WTC11 (cell line): ENCODE data around the gene ANP32B. TPM values are rescaled to one million over a fixed set of nuclear protein-coding genes. Genes with fewer than 3 reads are reported as not detected.

Experiments
- ATAC-seq: fragments of 200-7000 bp; cut with Tn5 transposase; 2 replicates; pipeline ENCODE4 v1.10.0; 2021; ENCODE audit warnings: mild to moderate bottlenecking, moderate library complexity
- CTCF ChIA-PET: fragments of 300-600 bp; sonication (Branson Sonifier 250); formaldehyde crosslinking; loops from one replicate; lab custom pipeline; 2021; ENCODE audit warnings: antibody characterized with exemption; lab: Charles Lee
- POLR2A ChIA-PET: fragments of 350-600 bp; sonication (Branson Sonifier 250); formaldehyde crosslinking; loops from one replicate; lab custom pipeline; 2021; ENCODE audit warnings: antibody characterized with exemption; lab: Charles Lee
- DNase-seq: peaks from one replicate; pipeline ENCODE4 v3.0.0; 2021; ENCODE audit warnings: low spot score
- H3K27ac Mint-ChIP-seq: 2 replicates; pipeline ENCODE4 v1.8.0; 2021; ENCODE audit warnings: mixed read lengths
- H3K27me3 Mint-ChIP-seq: 2 replicates; pipeline ENCODE4 v1.8.0; 2021; ENCODE audit warnings: low read depth, mild to moderate bottlenecking, moderate library complexity, mixed read lengths
- H3K36me3 Mint-ChIP-seq: 2 replicates; pipeline ENCODE4 v1.8.0; 2021; ENCODE audit warnings: mixed read lengths
- H3K4me1 Mint-ChIP-seq: 2 replicates; pipeline ENCODE4 v1.8.0; 2022; ENCODE audit warnings: mixed read lengths
- H3K4me3 Mint-ChIP-seq: 2 replicates; pipeline ENCODE4 v1.8.0; 2021; ENCODE audit warnings: mild to moderate bottlenecking, moderate library complexity, mixed read lengths
- H3K9me3 Mint-ChIP-seq: 2 replicates; pipeline ENCODE4 v1.8.0; 2021; ENCODE audit warnings: mixed read lengths
- EMX1 ChIP-seq: fragments of 250-450 bp; sonication (Bioruptor Pico); IDR thresholded peaks from 2 replicates; pipeline ENCODE4 v1.8.0; 2021; ENCODE audit warnings: mild to moderate bottlenecking
- FOXP1 ChIP-seq: sonication (generic); formaldehyde crosslinking; IDR thresholded peaks from 2 replicates; pipeline ENCODE4 v1.8.0; 2022; ENCODE audit warnings: missing genetic modification reagents, mild to moderate bottlenecking, moderate library complexity, borderline replicate concordance
- GRHL2 ChIP-seq: fragments of 250-450 bp; sonication (Bioruptor Pico); IDR thresholded peaks from 2 replicates; pipeline ENCODE4 v1.8.0; 2022; ENCODE audit warnings: mild to moderate bottlenecking, moderate library complexity; ENCODE audit not compliant: insufficient replicate concordance, severe bottlenecking
- IRF2 ChIP-seq: sonication (generic); formaldehyde crosslinking; IDR thresholded peaks from 2 replicates; pipeline ENCODE4 v1.8.0; 2022; ENCODE audit warnings: low read depth, missing genetic modification reagents, borderline replicate concordance
- NFYB ChIP-seq: sonication (generic); formaldehyde crosslinking; conservative IDR thresholded peaks from 2 replicates; pipeline ENCODE4 v1.8.0; 2022; ENCODE audit warnings: low read depth, missing genetic modification reagents
- RELA ChIP-seq: sonication (generic); formaldehyde crosslinking; IDR thresholded peaks from 2 replicates; pipeline ENCODE4 v1.8.1; 2022; ENCODE audit warnings: missing genetic modification reagents, mild to moderate bottlenecking, borderline replicate concordance
- SP1 ChIP-seq: sonication (generic); formaldehyde crosslinking; conservative IDR thresholded peaks from 2 replicates; pipeline ENCODE4 v1.8.1; 2022; ENCODE audit warnings: missing genetic modification reagents
- TCF7 ChIP-seq: sonication (generic); formaldehyde crosslinking; IDR thresholded peaks from 2 replicates; pipeline ENCODE4 v1.8.0; 2022; ENCODE audit warnings: mild to moderate bottlenecking, low read depth, missing genetic modification reagents, moderate library complexity
- total RNA-seq: library from RNA; stranded (reverse); gene quantifications from 3 replicates; pipeline ENCODE4 v1.2.3, GENCODE V29; 2021
- TF ChIP-seq, protein P1 (sequence below): sonication (generic); formaldehyde crosslinking; IDR thresholded peaks from 2 replicates; pipeline ENCODE4 v1.8.0; 2023; ENCODE audit warnings: missing genetic modification reagents, mild to moderate bottlenecking, borderline replicate concordance
- TF ChIP-seq, protein P2 (sequence below): sonication (generic); formaldehyde crosslinking; IDR thresholded peaks from 2 replicates; pipeline ENCODE4 v1.8.0; 2022; ENCODE audit warnings: mild to moderate bottlenecking, missing genetic modification reagents
- TF ChIP-seq, protein P3 (sequence below): sonication (generic); formaldehyde crosslinking; IDR thresholded peaks from 2 replicates; pipeline ENCODE4 v1.8.1; 2023; ENCODE audit warnings: mild to moderate bottlenecking, missing genetic modification reagents
- TF ChIP-seq, protein P4 (sequence below): sonication (generic); formaldehyde crosslinking; conservative IDR thresholded peaks from 2 replicates; pipeline ENCODE4 v1.8.1; 2022; ENCODE audit warnings: mild to moderate bottlenecking, missing genetic modification reagents
- TF ChIP-seq, protein P5 (sequence below): fragments of 250-450 bp; sonication (Bioruptor Pico); IDR thresholded peaks from 2 replicates; pipeline ENCODE4 v2.1.2; 2022; ENCODE audit warnings: mild to moderate bottlenecking, moderate library complexity
- TF ChIP-seq, protein P6 (sequence below): fragments of 250-450 bp; sonication (Bioruptor Pico); IDR thresholded peaks from 2 replicates; pipeline ENCODE4 v1.9.0; 2021; ENCODE audit warnings: mild to moderate bottlenecking

The ANP32B gene
- total RNA-seq, 1 experiment from 2014 or later: 150 TPM

DNA sequence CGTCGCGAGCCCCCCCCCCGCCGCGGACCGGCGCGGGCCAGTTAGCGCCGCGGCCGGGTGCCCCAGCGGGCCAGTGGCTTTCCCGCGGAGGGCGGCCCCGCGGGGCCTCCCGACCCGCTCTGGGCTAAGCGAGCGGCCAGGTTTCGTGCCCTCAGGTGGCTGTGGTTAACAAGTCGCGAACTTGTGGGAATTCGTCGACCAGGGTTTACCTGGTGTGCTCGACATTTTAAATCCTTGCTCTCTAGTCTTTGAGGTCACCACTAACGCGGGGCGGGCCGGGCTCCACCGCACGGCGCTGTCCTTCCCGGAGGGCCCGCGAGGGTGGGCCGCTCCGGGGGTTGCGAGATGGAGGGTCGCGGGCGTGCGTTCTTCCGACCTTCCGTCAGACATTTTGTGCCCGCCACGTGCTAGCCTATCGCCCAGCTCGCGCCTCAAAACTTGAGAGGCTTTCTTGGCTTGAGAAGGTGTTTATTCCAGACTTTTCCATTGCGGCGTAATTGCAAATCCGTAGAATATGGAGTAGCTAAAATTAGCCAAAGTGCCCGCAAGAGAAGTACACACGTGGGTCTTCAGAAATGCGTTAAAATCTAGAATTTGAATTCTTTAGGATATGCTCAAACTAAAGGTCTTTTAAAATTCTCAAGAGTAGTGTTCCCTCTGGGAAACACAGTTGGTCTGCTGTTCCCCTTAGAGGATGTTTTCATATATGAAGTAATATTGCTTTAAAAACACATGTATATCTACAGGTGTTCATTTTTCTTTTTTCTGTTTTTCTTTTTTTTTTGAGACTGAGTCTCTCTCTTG lies 2.1 kb downstream of the ANP32B start (continued):
- TF ChIP-seq, protein P1, sequence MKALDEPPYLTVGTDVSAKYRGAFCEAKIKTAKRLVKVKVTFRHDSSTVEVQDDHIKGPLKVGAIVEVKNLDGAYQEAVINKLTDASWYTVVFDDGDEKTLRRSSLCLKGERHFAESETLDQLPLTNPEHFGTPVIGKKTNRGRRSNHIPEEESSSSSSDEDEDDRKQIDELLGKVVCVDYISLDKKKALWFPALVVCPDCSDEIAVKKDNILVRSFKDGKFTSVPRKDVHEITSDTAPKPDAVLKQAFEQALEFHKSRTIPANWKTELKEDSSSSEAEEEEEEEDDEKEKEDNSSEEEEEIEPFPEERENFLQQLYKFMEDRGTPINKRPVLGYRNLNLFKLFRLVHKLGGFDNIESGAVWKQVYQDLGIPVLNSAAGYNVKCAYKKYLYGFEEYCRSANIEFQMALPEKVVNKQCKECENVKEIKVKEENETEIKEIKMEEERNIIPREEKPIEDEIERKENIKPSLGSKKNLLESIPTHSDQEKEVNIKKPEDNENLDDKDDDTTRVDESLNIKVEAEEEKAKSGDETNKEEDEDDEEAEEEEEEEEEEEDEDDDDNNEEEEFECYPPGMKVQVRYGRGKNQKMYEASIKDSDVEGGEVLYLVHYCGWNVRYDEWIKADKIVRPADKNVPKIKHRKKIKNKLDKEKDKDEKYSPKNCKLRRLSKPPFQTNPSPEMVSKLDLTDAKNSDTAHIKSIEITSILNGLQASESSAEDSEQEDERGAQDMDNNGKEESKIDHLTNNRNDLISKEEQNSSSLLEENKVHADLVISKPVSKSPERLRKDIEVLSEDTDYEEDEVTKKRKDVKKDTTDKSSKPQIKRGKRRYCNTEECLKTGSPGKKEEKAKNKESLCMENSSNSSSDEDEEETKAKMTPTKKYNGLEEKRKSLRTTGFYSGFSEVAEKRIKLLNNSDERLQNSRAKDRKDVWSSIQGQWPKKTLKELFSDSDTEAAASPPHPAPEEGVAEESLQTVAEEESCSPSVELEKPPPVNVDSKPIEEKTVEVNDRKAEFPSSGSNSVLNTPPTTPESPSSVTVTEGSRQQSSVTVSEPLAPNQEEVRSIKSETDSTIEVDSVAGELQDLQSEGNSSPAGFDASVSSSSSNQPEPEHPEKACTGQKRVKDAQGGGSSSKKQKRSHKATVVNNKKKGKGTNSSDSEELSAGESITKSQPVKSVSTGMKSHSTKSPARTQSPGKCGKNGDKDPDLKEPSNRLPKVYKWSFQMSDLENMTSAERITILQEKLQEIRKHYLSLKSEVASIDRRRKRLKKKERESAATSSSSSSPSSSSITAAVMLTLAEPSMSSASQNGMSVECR (CRISPR knock-in tag): peak; percentile 34
- TF ChIP-seq, protein P2, sequence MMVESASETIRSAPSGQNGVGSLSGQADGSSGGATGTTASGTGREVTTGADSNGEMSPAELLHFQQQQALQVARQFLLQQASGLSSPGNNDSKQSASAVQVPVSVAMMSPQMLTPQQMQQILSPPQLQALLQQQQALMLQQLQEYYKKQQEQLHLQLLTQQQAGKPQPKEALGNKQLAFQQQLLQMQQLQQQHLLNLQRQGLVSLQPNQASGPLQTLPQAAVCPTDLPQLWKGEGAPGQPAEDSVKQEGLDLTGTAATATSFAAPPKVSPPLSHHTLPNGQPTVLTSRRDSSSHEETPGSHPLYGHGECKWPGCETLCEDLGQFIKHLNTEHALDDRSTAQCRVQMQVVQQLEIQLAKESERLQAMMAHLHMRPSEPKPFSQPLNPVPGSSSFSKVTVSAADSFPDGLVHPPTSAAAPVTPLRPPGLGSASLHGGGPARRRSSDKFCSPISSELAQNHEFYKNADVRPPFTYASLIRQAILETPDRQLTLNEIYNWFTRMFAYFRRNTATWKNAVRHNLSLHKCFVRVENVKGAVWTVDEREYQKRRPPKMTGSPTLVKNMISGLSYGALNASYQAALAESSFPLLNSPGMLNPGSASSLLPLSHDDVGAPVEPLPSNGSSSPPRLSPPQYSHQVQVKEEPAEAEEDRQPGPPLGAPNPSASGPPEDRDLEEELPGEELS: peak; percentile 86
- no peak for TF ChIP-seq NFYB (CRISPR knock-in tag)
- TF ChIP-seq, all 79 proteins: peak for 9

DNA sequence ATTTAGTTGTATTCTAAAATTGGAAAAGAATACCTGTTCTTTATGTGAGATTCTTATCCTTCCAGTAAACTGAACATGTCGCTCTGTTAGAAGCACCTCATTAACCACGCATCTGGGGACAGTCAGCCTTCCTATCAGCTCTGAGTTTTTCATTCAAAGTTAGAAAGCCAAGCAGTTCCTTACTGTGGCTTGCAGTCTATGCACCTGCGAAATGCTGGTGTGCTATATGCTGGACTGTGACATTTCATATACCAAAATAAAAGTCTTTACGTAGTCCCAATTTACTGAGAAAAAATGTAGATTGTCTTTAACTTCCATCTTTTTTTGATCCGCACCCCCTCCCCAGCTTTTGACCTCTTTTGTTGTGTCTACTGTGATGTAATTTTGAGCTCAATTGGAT lies 4.3 kb downstream of the ANP32B start:
- ChIA-PET CTCF (interaction anchor here (1.0 kb wide), 1 partner anchor 97 kb away, joined by 3 read pairs; no protein-coding TSS in a partner anchor), POLR2A (no interaction called here)
- DNase-seq: no peak
- TF ChIP-seq, protein P3, sequence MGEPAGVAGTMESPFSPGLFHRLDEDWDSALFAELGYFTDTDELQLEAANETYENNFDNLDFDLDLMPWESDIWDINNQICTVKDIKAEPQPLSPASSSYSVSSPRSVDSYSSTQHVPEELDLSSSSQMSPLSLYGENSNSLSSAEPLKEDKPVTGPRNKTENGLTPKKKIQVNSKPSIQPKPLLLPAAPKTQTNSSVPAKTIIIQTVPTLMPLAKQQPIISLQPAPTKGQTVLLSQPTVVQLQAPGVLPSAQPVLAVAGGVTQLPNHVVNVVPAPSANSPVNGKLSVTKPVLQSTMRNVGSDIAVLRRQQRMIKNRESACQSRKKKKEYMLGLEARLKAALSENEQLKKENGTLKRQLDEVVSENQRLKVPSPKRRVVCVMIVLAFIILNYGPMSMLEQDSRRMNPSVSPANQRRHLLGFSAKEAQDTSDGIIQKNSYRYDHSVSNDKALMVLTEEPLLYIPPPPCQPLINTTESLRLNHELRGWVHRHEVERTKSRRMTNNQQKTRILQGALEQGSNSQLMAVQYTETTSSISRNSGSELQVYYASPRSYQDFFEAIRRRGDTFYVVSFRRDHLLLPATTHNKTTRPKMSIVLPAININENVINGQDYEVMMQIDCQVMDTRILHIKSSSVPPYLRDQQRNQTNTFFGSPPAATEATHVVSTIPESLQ (CRISPR knock-in tag): no peak
- TF ChIP-seq, protein P4, sequence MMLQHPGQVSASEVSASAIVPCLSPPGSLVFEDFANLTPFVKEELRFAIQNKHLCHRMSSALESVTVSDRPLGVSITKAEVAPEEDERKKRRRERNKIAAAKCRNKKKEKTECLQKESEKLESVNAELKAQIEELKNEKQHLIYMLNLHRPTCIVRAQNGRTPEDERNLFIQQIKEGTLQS (CRISPR knock-in tag): no peak
- no peak for TF ChIP-seq SP1
- Mint-ChIP-seq H3K4me1 (peaks cover 33% of the 10 kb centered on the region), H3K36me3 (no peaks in the 10 kb centered on the region), H3K9me3 (no peaks in the 10 kb centered on the region), H3K27ac (no peak overlapping the region), H3K4me3 (no peak overlapping the region), H3K27me3 (peaks cover 23% of the 10 kb centered on the region)
- ATAC-seq: no peak

DNA sequence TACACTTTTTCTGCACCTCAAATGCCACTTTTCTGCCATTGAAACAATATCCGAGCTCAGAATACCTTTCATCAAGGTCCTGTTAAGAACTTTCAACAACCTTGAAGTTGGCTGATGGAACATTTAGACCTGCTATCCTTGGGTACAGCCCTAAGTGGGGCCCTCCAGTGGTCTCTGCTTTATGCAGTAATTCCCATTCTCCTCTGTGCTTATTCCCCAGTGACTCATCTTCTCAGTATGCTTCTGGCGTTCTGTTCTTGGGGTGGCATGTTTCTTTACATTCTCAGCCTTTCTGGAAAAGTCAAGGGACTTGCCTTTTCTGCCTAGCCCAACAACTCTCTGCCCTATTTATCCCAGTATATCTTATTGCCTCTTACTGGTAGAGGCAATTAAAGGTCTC lies 7.1 kb downstream of the ANP32B start:
- ChIA-PET POLR2A (no interaction called here), CTCF (interaction anchor here (1.6 kb wide), 1 partner anchor 45 kb away, joined by 3 read pairs; no protein-coding TSS in a partner anchor)
- Mint-ChIP-seq H3K9me3 (no peaks in the 10 kb centered on the region), H3K27me3 (peaks cover 19% of the 10 kb centered on the region), H3K4me1 (peaks cover 40% of the 10 kb centered on the region), H3K36me3 (peaks cover 4% of the 10 kb centered on the region), H3K4me3 (no peak overlapping the region), H3K27ac (no peak overlapping the region)
- no peak for TF ChIP-seq IRF2 (CRISPR knock-in tag)
- no peak for TF ChIP-seq RELA (CRISPR knock-in tag)
- TF ChIP-seq, protein P5, sequence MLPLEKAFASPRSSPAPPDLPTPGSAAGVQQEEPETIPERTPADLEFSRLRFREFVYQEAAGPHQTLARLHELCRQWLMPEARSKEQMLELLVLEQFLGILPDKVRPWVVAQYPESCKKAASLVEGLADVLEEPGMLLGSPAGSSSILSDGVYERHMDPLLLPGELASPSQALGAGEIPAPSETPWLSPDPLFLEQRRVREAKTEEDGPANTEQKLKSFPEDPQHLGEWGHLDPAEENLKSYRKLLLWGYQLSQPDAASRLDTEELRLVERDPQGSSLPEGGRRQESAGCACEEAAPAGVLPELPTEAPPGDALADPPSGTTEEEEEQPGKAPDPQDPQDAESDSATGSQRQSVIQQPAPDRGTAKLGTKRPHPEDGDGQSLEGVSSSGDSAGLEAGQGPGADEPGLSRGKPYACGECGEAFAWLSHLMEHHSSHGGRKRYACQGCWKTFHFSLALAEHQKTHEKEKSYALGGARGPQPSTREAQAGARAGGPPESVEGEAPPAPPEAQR: no peak
- TF ChIP-seq, protein P6, sequence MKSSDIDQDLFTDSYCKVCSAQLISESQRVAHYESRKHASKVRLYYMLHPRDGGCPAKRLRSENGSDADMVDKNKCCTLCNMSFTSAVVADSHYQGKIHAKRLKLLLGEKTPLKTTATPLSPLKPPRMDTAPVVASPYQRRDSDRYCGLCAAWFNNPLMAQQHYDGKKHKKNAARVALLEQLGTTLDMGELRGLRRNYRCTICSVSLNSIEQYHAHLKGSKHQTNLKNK: no peak
- no peak for TF ChIP-seq EMX1 (CRISPR knock-in tag)
- TF ChIP-seq GRHL2 (CRISPR knock-in tag): no peak
- TF ChIP-seq TCF7 (CRISPR knock-in tag): no peak
- no peak for TF ChIP-seq FOXP1 (CRISPR knock-in tag)
- peak; percentile 70; the same call in 1 of the 2 replicates for ATAC-seq
- no peak for DNase-seq
